Embryonic facial prominence (tissue), 1 donor: ENCODE results near the gene KLHL28.

Source experiments
- DNase-seq: peaks from one replicate; pipeline ENCODE4 v3.0.0-alpha.2; 2016; ENCODE audit errors: extremely low spot score

Gene KLHL28

GRCh38 chr14:44960146-44960545, 1.6 kb downstream of the KLHL28 start:
- DNase-seq: no peak

GRCh38 chr14:44959538-44959937, 2.2 kb downstream of the KLHL28 start:
- DNase-seq: no peak

GRCh38 chr14:44956866-44957265, 4.9 kb downstream of the KLHL28 start:
- no peak for DNase-seq

GRCh38 chr14:44955528-44955927, 6.2 kb downstream of the KLHL28 start:
- DNase-seq: no peak

- DNase-seq: no peak
These were observed 7.0 kb downstream of the KLHL28 start for GRCh38 chr14:44954750-44955149.

- DNase-seq: no peak
These were observed 9.2 kb downstream of the KLHL28 start for GRCh38 chr14:44952391-44953110.

- DNase-seq: no peak
These were observed 10.7 kb downstream of the KLHL28 start for GRCh38 chr14:44951051-44951450.

- DNase-seq: no peak
These were observed 16.5 kb downstream of the KLHL28 start for GRCh38 chr14:44945264-44945663.

- DNase-seq: no peak
These were observed 17.6 kb downstream of the KLHL28 start for GRCh38 chr14:44944107-44944506.

- DNase-seq: no peak
These were observed 19.3 kb downstream of the KLHL28 start for GRCh38 chr14:44942436-44942835.

- DNase-seq: no peak
These were observed 20.2 kb downstream of the KLHL28 start for GRCh38 chr14:44941591-44941990.

- no peak for DNase-seq
These were observed 20.8 kb downstream of the KLHL28 start for GRCh38 chr14:44940944-44941343.

- no peak for DNase-seq
These were observed 21.5 kb downstream of the KLHL28 start for GRCh38 chr14:44940211-44940610.

- DNase-seq: no peak
These were observed 24.2 kb downstream of the KLHL28 start for GRCh38 chr14:44937547-44937946.

- DNase-seq: no peak
These were observed 26.6 kb downstream of the KLHL28 start for GRCh38 chr14:44935155-44935554.

- no peak for DNase-seq
These were observed 33.0 kb downstream of the KLHL28 start for GRCh38 chr14:44928793-44929192.

GRCh38 chr14:44914849-44915248, 46.9 kb downstream of the KLHL28 start:
- no peak for DNase-seq

- DNase-seq: no peak
These were observed 49.5 kb downstream of the KLHL28 start for GRCh38 chr14:44912041-44912869.

- DNase-seq: no peak
These were observed 50.9 kb downstream of the KLHL28 start for GRCh38 chr14:44910821-44911220.

GRCh38 chr14:44901696-44902095, 60.1 kb downstream of the KLHL28 start:
- no peak for DNase-seq

GRCh38 chr14:44898551-44898950, 63.2 kb downstream of the KLHL28 start:
- DNase-seq: no peak

- no peak for DNase-seq
These were observed 63.9 kb downstream of the KLHL28 start for GRCh38 chr14:44897845-44898151.
